Right forelimb (tissue), 1 donor: ENCODE results near the gene HSD17B13.
"Not testable (repeated sequence)": the region's sequence is repeated elsewhere in the genome, so short reads cannot be mapped to it uniquely, and the experiment has no call there.

ENCODE experiments used
- DNase-seq: peaks from one replicate; pipeline ENCODE4 v3.0.0-alpha.2; 2018

HSD17B13 gene

GRCh38 chr4:87313756-87314155 is 8.9 kb downstream of the HSD17B13 start:
- DNase-seq: no peak

GRCh38 chr4:87311684-87312083 is 11.0 kb downstream of the HSD17B13 start:
- no peak for DNase-seq

DNA sequence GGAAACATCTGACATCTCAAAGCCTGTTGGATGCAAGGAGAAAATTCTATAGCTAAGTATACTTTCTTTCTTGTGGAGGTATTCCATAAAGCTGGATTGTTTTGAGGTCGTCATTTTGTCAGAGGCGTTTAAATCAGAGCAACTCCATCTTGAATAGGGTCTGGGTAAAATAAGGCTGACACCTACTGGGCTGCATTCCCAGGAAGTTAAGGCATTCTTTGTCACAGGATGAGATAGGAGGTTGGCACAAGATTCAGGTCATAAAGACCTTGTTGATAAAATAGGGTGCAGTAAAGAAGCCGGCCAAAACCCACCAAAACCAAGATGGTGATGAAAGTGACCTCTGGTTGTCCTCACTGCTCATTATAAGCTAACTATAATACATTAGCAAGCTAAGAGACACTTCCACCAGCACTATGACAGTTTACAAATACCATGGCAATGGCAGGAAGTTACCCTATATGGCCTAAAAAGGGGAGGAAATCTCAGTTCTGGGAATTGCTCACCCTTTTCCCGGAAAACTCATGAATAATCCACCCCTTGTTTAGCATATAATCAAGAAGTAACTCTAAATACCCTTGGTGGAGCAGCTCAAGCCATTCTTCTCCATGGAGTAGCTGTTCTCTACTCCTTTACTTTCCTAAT is 11.9 kb downstream of the HSD17B13 start:
- DNase-seq: no peak

DNA sequence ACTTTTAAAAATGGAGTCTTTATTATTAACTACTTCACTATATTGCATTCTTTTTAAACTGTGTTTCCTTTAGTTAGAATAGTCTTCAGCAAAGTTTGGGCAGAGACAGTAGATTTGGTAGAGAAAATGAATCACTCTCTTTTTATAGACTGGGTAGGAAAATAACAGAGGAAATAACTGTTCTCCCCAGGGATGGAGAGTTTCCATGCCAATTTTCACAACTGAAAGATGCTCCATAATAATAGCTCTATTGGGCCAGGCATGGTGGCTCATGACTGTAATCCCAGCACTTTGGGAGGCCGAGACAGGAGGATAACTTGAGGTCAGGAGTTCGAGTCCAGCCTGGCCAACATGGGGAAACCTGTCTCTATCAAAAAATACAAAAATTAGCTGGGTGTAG is 13.1 kb downstream of the HSD17B13 start:
- DNase-seq: no peak

GRCh38 chr4:87306056-87306455 is 16.6 kb downstream of the HSD17B13 start:
- no peak for DNase-seq

DNA sequence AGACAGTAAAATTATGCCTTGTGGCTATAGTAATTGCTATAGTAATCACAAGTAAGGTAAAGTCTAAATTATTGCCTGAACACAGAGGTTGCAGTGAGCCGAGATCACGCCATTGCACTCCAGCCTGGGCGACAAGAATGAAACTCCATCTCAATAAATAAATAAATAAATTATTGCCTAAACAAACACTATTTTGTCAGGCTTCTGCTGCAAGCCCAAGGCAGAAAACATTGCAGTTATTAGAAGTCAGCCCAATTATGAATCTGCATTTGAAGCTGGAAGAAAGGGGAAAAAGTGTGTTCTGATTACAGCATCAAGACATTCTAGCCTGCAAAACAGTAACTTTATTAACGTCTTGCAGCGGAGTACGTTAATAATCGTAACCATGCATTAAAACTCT is 17.1 kb downstream of the HSD17B13 start:
- no peak for DNase-seq

DNA sequence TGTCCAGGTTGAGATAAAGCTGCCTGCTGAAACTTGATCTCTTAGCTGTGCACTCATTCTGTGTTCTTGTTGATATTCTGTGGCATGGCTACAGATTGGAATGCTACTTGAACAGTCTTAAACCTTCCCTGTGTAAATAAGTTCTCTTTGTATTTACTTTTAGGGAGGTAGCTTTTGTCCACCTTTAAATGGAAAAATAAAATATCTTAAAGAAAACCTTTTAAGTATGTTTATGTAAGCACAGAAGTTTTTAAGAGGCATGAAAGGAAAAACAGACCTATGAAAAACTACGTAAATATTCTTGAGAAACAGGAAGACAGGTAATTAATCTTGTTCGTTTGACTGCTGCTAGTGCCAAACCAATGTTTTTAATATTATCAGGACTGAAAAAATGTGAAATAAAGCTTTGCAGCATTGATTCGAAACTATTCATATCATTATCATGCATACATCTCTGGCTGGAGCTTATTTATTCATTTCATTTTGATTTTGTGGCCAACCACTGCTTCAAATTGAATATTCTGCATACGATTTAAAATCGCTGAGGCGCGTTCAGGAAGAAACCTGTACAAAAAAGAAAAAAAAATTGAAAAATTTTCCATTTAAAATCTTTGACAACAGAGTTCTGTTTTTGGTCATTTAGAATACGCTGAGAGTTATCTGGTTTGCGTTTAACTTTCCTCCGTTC is 17.8 kb downstream of the HSD17B13 start:
- no peak for DNase-seq

GRCh38 chr4:87299898-87300297 is 22.8 kb downstream of the HSD17B13 start:
- DNase-seq: no peak

GRCh38 chr4:87298362-87298761 is 24.3 kb downstream of the HSD17B13 start:
- no peak for DNase-seq

DNA sequence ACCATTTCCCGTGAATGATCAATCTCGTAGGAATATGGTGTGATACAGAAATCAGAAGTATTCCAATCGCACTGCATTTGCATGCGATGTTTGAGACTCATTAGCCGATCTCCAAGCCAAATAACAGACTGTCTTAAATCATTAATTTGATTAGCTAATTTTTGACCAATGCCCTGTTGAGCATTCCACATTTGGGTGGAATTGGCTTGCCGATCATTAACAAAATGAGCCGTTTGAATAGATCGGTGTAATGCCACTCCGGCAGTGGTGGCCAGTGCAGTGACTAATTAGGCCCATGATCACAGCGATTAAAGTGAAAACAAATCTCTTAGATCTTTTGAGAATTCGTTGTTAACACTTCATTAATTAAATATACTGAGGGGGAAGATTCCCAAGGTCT is 27.8 kb downstream of the HSD17B13 start:
- DNase-seq: not testable (repeated sequence)

- not testable (repeated sequence) for DNase-seq
These were observed 28.8 kb downstream of the HSD17B13 start for GRCh38 chr4:87293889-87294288.

- DNase-seq: no peak
These were observed 35.7 kb downstream of the HSD17B13 start for GRCh38 chr4:87286970-87287369.

DNA sequence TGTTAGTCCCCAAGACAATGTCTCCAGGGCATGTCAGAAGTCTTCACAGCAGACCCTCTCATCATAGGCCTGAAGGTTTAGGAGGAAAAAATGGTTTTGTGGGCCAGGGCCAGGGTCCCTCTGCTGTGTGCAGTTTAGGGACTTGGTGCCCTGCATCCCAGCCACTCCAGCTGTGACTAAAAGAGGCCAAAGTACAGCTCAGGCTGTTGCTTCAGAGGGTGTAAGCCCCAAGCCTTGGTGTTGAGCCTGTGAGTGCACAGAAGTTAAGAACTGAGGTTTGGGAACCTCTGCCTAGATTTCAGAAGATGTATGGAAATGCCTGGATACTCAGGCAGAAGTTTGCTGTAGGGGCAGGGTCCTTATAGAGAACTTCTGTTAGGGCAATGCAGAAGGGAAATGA is 38.4 kb downstream of the HSD17B13 start:
- DNase-seq: not testable (repeated sequence)

- no peak for DNase-seq
These were observed 39.5 kb downstream of the HSD17B13 start for GRCh38 chr4:87283151-87283550.

DNA sequence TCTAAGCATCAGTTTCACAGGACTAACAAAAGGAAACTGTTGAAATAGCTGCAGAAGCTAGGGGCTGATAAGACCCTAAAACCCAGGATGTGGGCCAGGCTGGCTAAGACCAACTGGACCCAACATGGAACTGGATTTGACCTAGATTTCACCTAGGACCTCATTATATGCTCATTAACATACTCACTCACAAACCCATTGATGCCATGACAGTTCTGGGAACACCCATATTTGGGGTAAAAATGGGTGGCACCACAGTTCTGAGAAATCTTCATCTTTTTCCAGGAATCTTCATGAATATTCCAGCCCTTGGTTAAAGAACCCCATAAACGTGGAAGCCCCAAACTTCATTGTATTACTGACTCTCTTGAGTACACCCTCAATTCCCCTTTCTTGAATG is 41.1 kb downstream of the HSD17B13 start:
- DNase-seq: no peak

DNA sequence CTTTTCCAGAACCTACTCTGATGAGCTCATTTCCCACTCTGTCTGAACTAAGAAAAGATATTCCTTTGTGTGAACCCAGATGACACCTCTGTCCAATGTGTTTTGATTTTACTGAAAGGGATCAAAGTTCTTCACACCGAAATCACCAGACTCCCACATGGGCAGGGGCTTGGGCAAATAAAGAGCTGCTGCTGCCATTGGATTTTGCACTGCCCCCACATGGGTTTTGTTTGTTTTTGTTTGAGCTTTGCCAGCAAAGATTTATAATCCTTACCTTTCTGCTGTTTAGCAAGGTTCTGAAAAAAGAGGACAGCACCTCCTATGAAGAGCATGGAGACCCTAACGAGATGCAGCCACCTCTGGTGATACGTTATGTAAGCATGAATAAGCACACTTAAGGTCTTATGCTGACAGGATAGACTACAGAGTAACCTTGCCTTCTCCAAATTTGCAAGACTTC is 44.3 kb downstream of the HSD17B13 start:
- DNase-seq: no peak

- no peak for DNase-seq
These were observed 47.4 kb downstream of the HSD17B13 start for GRCh38 chr4:87275311-87275710.

GRCh38 chr4:87274803-87275202 is 47.9 kb downstream of the HSD17B13 start:
- DNase-seq: no peak

DNA sequence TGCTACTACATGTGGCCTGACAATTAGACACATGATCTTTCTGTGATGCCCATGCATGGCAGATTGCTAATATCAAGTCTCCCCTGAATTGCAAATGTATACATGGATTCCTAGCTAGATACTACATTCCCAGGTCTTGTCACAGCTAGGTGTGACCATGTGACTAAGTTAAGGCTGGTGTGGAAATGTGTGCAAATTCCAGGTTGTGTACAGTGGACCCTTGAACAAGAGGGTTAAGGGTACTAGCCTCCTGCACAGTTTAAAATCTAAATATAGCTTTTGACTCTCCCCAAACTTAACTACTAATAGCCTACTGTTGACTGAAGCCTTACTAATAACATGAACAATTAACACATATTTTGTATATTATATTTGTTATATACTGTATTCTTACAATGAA is 48.4 kb downstream of the HSD17B13 start:
- no peak for DNase-seq

DNA sequence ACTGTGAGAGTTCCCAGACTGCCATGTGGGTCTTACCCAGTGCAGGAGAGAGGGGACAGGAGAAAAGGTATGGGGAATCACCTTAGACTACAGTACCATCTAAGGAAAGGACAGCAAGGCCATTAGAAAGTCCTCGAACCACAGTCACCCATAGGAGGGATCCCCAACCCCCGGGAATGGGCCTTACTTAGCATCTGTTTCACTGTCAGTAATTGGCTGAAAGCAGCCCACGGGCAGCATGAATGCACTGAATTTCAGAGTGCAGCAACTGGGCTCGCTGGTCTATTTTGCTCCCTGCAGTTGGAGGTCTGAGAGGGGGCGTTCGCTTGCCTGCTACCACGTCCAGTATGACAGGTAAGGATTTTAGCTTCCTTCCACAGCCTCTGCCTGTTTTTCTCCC is 51.9 kb downstream of the HSD17B13 start:
- no peak for DNase-seq

GRCh38 chr4:87270144-87270543 is 52.5 kb downstream of the HSD17B13 start:
- no peak for DNase-seq

- no peak for DNase-seq
These were observed 54.3 kb downstream of the HSD17B13 start for GRCh38 chr4:87268411-87268810.

DNA sequence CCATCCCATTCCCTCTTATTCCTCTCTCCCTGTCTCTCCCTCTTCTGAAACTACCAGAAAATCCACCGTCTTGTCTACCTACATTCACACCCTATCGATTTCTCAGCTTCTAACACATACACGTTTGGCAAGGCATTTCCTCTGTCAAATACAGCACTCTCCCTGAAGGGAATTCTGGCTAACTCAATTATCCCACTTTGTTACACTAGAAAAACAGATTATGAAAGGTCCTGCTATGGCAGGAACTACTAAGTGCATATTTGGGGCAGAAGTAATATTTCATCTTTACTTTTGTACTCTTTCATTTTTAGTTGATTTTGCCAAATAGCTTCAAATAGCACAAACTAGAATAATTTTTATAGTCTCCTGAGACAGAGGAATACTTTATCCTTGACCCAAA is 55.7 kb downstream of the HSD17B13 start:
- DNase-seq: no peak

DNA sequence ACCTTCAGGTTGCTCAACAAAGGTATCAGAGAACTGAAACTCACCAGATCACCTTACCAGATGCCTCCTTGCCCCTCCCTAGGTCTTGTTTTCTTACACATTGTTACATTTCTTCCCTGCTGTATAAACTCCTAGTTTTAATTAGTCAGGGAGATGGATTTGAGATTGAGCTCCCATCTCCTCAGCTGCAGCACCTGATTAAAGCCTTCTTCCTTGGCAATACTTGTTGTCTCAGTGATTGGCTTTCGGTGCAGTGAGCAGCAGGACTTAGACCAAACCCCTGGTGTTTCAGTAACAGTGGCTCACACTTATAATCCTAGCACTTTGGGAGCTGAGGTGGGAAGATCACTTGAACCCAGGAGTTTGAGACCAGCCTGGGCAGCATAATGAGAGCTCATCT is 59.8 kb downstream of the HSD17B13 start:
- DNase-seq: no peak

DNA sequence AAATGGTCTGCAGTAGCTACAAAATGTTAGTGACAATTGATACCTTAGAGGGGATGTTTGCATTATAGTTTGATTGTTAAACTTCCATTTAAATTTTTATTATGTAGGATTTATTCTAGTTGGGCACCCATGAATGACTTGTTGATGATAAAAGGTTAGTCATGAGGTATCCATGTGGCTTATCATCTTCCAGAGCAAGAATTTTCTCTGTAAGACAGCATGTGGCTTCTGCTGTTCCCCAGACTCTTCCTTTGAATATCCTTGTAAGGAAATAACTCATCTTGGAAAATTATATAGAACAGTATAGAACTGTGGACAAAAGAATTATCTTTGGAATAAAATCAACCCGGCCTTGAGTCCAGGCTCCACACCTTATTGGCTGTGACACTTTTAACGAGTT is 62.2 kb downstream of the HSD17B13 start:
- no peak for DNase-seq
